Amniotic stem cell (primary cell): Measurements from ENCODE around the gene CAMTA1.
A peak's percentile ranks its signal among the peaks of the same experiment; 100 is the strongest.

Experiments
- DNase-seq: peaks from one replicate; lab custom pipeline; 2025; lab: John Stamatoyannopoulos, UW

CAMTA1 gene

GRCh38 chr1:6979003-6979613 lies 193.9 kb downstream of the CAMTA1 start:
- DNase-seq: no peak

- DNase-seq: no peak
Observed at GRCh38 chr1:6981595-6981994, 196.3 kb downstream of the CAMTA1 start.

- DNase-seq: no peak
Observed at GRCh38 chr1:6982443-6982842, 197.2 kb downstream of the CAMTA1 start.

- no peak for DNase-seq
Observed at GRCh38 chr1:6982860-6983259, 197.6 kb downstream of the CAMTA1 start.

GRCh38 chr1:6984536-6984935 lies 199.3 kb downstream of the CAMTA1 start:
- DNase-seq: no peak

GRCh38 chr1:6984986-6985385 lies 199.7 kb downstream of the CAMTA1 start:
- DNase-seq: no peak

- DNase-seq: no peak
Observed at GRCh38 chr1:6985549-6986276, 200.5 kb downstream of the CAMTA1 start.

- DNase-seq: no peak
Observed at GRCh38 chr1:6986281-6986680, 201.0 kb downstream of the CAMTA1 start.

- DNase-seq: no peak
Observed at GRCh38 chr1:6987940-6988339, 202.7 kb downstream of the CAMTA1 start.

GRCh38 chr1:6988796-6989195 lies 203.5 kb downstream of the CAMTA1 start:
- no peak for DNase-seq

GRCh38 chr1:6989212-6990159 lies 204.2 kb downstream of the CAMTA1 start:
- no peak for DNase-seq

- peak; percentile 13 for DNase-seq
Observed at GRCh38 chr1:6991266-6991665, 206.0 kb downstream of the CAMTA1 start.

GRCh38 chr1:6995789-6996188 lies 210.5 kb downstream of the CAMTA1 start:
- no peak for DNase-seq

- no peak for DNase-seq
Observed at GRCh38 chr1:6996371-6996770, 211.1 kb downstream of the CAMTA1 start.

- DNase-seq: no peak
Observed at GRCh38 chr1:6996866-6997265, 211.6 kb downstream of the CAMTA1 start.

- no peak for DNase-seq
Observed at GRCh38 chr1:6998267-6998666, 213.0 kb downstream of the CAMTA1 start.

GRCh38 chr1:6999826-7000225 lies 214.6 kb downstream of the CAMTA1 start:
- no peak for DNase-seq

- DNase-seq: no peak
Observed at GRCh38 chr1:7000720-7001119, 215.5 kb downstream of the CAMTA1 start.

- no peak for DNase-seq
Observed at GRCh38 chr1:7002728-7003127, 217.5 kb downstream of the CAMTA1 start.

GRCh38 chr1:7003676-7004075 lies 218.4 kb downstream of the CAMTA1 start:
- DNase-seq: no peak

GRCh38 chr1:7004181-7004580 lies 218.9 kb downstream of the CAMTA1 start:
- DNase-seq: no peak

GRCh38 chr1:7005762-7006161 lies 220.5 kb downstream of the CAMTA1 start:
- DNase-seq: no peak
